Stimulated activated CD8-positive, alpha-beta memory T cell treated with anti-CD3 and anti-CD28 coated beads, Interleukin-15, amount 100 ng/mL, for 24 hours (primary cell): ENCODE data around the gene PLXDC1.

Experiments
- DNase-seq: peaks from one replicate; pipeline ENCODE4 v3.0.0-alpha.2; 2020; ENCODE audit warnings: low read depth

Gene PLXDC1

DNA sequence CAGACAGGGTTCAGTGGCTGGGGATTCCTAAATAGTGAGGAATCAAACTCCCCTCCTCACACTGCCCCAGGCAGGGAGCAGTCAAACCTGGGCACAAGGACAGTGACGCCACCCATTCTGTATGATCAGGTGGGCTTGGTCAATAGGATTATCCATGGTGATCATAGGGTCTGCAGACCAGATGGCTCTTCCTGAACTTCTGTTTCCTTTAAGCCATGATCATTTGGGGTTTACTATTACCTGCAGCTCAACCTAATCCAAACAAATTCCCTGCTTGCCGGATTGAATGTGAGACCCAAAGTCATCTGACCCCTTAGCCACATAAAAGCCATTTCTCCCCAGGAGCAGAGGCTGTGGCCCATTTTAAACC is 54.3 kb downstream of the PLXDC1 start:
- no peak for DNase-seq

DNA sequence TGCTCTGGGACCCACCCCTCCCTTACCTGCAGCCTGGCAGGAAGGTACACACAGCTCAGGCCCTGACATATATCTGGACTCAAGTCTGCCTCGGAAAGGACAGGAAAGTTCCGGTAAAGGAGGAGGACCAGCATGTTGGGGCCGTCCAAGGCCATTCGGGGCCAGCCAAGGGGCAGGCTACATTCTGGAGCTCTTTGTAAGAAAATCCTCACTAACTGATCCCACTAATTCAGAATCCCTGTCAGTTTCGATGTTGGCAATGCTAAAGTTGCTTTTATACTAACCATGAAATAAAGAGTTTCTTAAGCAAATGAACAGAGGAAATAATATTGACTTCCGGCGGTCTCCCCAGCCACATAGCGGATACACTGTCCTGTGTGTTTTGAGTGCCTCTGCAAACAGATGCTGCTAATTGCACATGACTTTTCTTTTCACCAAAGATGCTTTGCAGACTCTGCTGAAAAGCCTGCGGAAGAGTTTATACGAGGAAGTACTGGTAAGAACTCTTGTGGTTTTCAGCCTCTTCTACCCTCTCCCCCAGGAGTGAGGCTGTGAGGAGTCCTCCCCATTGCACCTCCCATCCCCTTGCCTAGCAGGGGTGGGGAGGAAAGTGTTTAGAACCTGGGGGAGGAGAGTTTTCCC is 54.8 kb downstream of the PLXDC1 start:
- DNase-seq = no peak

DNA sequence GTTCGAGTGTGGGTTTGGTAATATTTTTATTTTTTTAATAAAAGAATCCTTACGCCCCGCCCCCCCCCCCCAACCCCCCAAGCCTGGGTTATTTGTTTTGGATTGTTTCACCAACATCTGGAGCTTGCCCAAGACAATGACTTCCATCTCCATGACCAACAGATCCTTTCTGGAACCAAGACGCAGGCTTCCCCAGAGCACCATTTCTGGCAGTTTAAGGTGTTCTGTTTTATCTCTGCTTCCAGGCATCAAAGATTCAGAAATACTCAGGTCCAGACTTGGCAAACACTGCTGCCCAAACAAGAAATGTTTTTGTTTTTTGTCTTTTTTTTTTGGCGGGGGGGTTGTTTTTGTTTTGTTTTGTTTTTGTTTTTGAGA is 56.1 kb downstream of the PLXDC1 start:
- DNase-seq = no peak

DNA sequence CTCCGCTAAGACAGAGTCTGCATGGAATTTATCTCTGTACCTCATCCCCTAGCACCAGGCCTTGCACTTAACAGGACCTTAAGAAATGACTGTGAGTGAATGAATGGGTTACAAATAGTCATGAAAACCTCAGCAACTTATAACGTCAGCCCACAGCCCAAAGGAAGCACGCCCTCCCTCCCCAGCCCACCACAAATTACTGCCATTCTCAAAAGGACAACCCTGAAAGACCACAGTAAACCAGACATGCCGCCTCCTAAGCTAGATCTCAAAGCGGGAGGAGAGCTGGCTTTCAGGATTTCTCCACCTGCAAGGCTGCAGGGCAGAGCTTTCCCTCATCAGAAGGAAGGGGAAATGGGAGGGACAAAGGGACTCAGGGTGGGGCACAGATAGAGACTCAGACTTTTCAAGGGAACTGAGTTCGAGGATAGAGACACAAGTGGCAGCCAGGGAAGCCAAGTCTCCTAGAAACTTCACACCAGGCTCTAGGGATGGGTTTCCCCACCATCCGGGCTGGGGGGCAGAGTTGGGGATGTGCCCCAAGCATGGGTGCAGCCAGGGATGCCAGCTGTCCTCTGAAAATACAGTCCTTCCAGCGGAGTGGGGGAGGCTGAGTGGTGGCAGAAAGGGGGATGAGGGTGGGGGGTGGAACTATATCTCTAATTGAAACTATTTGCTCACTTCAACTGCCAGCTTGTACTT is 56.7 kb downstream of the PLXDC1 start:
- no peak for DNase-seq

DNA sequence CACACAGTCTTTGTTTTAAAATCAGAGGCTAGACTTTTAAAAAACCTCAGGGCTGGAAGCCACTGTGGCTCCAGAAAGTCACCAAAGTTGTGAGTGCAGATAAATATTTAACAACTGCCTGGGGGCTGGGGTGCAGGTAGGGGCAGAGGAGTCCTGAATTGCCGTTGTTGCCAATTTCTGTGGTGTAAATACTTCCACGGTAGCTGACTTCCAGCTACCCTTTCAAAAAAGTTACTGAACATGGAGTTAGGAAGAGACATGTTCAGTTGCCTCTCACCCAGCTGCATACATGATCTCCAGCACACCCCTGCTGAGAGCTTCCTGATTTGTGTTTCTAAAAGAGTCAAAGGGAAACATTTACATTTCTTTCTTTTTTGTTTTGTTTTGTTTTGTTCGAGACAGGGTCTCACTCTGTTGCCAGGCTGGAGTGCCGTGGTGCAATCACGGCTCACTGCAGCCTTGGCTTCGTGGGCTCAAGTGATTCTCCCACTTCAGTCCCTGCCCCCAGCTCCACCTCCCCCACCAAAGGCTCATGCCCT is 58.7 kb downstream of the PLXDC1 start:
- DNase-seq = no peak

DNA sequence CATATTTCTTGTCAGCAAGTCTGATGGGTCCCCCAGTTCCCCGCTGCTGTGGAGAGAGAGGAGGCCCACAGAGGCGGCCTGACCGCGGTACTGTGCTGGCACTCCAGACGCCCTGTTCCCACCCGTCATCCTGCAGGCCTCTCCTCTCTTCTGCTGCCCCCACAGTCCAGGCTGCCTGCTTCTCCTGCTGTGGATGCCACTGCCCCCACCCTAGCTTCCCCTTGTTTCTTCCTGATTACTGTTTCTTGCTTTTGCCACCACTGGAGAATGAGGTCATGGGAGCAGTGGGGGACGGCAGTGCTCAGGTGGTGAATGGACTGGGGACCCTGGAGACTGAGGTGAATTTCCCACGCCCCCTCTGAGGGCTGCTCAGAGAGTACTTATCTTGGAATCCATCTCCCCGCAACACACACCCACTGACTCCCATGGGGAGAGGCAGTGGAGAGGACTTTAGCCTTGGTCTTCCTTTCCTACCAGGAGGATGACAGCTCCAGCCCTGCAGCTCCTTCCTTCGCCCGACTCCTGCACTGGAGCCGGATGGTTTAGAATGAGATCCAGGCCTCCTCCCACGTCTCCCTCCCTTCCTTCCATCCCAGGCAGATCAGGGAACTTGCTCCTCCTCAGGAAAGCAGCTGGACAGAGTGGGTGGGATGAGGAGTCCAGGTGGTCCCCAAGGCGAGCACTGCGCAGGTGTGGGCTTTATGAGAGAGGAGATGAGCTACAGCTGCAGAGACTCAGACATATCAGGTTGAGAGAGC is 60.4 kb downstream of the PLXDC1 start:
- no peak for DNase-seq

DNA sequence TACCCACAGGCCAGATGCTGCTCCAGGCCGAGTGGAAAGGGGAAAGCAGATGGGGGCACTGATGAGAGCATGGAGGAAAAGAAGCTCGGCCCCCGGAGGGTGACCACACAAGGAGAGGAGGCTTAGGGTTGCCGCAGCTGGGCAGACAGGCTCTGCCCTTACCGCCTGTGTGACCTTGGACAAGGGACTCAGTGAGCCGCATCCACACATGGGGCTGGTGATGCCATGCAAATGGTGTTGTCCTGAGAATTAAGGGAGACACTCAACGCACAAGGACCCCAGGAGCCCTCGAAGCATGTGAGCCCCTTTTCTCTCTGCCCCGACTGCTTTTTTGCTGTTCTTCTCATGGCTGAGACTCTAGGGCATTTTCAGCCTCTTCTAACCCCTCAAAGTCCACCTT is 61.0 kb downstream of the PLXDC1 start:
- no peak for DNase-seq

DNA sequence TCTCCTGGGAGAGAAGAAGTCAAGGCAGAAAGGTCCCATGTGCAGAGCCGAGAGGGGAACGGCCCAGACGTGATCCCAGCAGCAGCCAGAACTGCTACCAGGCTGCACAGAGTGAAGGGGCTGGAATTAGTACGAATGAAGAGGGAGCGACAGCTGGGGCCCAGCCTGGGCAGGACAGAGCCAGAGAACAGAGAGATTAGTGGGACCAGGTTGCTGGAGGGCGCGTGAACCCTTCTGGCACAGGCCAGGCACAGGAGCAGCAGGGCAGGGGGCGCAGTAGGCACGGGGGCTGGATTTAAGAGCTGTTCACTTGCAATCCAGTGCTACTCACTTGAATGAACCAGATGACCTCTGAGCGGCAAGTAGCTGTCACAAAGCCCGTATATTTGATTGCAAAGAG is 66.9 kb downstream of the PLXDC1 start:
- no peak for DNase-seq

DNA sequence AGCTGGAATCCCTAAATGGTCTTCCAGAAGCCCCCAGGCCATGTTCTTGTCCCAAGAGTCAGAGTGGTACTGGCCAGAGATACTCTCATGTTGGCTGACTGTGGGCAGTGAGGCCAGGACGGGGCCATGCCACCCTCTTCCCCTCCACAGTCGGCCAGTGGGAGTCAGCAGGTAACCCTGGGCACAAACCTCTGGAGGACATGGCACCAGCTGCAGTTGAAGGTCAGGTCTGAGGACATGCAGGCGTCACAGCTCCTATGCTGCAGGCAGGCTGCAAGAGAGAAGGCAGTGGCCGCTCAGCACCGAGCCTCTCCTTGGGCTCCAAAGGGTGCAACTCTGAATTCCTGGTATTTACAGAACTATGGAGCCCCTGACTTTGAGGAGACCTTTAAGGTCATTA is 68.2 kb downstream of the PLXDC1 start:
- DNase-seq = no peak

DNA sequence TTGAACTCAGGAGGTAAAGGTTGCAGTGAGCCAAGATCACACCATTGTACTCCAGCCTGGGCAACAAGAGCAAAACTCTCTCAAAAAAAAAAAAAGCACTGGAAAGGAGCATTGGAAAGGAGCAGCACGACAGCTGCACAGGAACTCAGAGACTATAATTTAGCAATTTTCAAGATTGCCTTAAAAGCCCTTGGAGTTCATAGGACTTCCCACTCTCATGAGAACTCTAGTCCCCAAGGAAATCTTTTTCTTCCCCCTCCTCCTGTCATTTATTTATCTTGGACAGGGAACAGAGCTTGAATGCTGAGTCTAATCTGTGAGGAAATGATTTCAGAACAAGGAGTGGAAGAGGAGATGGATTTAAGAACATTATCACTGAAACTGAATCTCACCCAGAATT is 69.0 kb downstream of the PLXDC1 start:
- DNase-seq = no peak

DNA sequence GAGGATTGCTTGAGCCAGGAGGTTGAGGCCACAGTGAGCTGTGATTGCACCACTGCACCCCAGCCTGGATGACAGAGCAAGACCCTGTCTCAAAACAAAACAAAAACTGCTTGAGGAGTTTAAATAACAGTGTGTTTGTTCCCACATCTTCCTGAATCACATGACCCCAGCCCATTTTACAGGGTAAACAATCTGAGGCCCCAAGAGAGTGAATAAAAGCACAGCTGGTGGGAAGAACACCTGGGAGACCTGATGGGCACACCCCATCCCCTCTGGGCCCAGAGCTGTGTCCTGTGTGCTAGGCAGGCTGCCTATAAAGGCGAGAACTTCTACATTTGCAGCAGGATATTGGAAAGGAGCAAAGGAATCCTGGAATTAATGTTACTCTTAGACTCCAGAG is 69.6 kb downstream of the PLXDC1 start:
- DNase-seq = no peak

DNA sequence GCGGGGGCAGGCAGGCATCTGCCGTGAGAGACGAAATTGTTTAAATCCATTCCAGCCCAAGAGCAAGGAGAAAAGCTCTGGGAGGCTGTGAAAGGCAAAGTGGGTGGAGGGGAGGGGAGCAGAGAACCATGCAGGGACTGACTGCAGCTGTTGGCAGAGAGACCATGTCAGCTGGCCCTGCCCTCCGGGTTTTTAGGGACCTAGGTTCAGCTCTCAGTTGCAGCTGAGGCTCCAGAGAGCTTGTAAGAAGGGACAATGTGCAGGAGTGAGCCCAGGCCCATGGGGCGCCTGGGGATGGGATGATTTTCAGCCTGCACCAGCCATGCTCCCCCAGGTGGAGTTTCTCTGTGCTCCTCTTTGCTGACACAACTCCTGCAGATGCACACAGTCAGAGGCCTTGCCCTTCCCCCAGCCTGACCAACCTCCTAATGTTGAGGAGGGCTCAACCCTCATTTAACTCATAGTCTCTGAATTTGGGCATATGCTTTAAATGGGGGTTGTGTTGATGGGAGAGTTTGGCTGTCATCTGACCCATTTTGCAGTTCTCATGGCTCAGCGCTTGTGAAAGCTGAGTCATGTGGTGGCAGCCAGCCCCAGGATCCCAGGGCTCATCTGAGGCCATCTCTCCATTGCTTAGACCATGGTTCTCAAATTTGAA is 70.9 kb downstream of the PLXDC1 start:
- no peak for DNase-seq

DNA sequence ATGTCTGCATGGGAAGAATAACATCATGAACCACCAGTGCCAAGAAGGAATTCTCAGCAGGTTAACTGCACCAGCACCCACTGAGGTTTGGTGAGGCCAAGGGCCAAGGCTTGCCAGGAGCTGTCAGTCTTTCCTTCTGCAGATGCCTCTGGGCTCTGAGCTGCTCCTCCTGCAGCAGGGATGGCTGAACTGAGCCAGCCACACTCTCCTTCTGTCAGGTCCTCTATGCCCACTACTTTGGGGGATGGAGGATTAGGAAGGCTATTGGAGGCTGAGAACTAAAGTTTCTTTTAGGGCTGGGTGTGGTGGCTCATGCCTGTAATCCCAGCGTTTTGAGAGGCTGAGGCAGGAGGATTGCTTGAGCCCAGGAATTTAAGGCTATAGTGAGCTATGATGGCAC is 71.6 kb downstream of the PLXDC1 start:
- no peak for DNase-seq

DNA sequence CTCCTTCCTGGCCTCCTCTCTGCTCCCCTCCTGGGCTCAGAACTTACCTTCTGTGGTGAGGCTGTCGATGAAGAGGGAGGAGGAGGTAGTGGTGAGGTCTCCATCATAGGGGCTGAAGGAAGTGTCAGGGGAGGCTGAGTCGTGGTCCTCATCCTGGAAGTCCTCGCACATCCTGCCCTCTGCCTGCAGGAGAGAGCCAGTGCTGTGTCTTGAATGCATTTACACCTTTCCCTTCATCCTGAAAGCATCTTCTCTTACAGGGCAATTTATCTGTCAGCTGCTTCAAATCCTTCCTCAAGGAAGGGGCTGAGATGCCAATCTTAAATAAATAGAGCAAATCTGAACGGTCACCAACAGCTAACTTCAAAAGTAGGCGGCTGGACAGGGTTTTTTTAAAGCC is 73.6 kb downstream of the PLXDC1 start:
- DNase-seq = no peak

DNA sequence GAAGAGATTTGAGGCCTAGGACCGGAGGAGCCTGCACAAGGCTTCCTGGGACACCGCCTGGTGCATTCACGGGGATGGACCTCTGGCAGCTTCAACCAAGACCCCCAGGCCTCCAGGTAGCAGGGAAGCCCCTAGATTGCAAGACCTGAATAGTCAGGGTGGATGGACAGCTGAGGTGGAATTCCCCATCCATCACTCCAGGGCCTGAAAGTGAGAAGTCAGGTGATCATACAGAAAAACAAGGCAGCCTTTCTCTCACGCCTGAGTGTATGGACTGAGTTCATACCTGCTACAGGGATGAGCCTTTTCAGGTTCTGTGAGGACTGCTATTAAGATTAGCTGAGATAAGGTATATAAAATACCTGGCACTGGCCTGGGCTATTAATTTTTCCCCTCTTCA is 74.2 kb downstream of the PLXDC1 start:
- DNase-seq = no peak

DNA sequence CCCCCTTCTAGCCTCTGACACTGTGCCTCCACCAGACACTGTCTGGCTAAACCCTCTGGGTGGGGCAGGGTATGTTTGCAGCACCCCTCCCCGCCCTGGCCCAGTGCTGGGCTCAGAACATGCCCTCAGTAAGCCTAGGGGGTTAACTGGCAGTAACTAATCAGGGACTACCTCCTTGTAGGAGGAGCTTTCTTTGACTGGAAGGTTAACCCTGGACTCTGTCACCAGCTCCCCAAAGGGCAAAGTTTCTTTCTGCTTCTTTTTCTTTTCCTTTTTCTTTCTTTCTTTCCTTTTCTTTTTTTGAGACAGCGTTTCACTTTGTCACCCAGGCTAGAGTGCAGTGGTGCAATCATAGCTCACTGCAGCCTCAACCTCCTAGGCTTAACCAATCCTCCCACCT is 76.8 kb downstream of the PLXDC1 start:
- DNase-seq = no peak

DNA sequence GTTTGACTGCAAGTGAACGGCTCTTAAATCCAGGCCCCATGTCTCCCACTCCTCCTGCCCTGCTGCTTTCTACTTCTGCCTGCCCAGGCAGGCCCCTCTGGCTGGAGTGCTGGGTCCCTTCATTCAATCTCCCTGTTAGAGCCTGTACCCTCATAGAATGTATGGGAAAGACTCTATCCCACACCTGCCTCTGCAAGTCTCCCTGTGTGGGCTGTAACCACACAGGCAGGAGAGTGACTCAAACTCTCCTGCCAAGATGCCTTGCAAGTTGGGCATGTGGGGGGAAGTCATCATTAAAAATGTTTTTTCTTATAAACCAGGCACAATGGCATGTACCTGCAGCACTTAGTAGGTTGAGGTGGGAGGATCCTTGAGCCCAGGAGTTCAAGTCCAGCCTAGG is 77.5 kb downstream of the PLXDC1 start:
- DNase-seq = no peak

DNA sequence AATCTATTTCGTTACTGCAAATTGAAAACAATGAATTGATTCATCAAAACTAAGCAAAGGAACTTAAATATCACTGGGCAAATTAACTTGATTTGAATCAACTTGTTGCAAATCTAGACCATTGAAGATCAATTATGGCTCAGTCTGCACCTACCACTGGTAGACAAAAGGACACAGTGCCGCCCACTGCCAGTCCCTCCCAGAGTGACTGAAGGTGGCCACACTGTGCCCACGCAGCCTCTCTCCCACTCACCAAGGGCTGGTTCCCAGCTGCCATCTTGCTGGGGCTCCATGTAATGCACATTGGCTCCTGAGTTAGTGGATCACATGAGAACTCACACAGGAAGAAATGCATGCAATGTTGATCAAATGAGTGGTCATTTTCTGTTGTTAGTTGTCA is 78.1 kb downstream of the PLXDC1 start:
- DNase-seq = no peak

DNA sequence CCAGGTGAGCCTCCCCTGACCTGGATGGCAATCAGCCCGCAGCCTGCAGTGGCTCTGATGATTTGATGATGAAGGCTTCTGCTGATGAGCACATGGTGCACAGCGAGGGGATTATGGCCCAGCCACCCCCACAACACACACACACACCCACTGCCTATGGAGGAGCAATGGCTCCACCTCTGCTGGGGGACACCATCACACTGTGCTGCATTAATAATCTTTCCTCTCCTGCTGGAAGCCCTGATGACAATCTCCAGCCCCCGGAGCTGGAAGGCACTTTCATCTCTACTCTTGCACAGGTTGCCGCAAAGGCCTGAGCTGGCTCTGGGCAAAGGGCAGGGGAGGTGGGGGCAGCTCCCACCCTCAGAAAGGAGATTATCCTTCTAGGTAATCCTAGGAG is 79.9 kb downstream of the PLXDC1 start:
- no peak for DNase-seq

DNA sequence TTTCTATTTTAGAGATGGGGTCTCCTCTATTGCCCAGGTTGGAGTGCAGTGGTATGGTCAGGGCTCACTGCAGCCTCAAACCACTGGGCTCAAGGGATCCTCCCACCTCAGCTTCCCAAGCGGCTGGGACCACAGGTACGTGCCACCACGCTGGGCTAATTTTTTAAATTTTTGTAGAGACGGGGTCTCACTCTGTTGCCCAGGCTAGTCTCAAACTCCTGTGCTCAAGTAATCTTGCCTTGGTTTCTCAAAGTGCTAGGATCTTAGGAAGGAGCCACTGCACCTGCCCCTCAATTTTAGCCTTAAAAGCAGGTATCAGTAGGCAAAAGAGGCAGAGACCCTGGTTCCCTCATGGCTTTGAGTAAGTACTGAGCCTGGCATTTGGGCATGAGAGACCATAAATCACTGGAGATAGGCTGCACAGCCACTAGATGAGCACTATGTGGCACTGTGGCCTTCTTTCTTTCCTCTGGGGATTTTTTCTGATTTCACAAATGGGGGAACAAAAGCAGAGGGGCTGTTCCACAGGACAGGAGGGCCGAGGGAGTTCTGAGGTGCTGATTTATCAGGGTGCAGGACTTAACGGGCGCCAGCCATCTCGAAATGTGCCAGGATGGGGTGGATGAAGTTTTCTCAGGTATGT is 82.2 kb downstream of the PLXDC1 start:
- no peak for DNase-seq

DNA sequence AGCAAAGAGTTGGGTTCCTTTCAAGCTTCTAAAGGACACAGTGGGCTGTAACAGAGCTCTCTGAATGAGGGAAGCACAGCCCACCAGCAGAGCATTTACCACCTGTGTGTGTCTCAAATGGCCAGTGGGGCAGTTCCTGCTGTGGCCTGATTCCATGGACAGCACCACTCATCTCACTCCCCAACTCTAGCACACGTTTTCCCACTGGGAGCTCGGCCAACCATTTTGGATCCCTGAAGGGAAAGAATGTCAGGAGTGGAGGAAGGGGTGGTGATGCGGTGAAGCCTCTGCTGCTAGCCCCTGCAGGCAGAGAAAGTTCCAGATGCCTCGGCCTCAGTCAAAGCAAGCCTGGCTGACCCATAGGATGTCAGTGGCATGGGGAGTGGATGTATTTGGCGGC is 86.6 kb downstream of the PLXDC1 start:
- DNase-seq = no peak

DNA sequence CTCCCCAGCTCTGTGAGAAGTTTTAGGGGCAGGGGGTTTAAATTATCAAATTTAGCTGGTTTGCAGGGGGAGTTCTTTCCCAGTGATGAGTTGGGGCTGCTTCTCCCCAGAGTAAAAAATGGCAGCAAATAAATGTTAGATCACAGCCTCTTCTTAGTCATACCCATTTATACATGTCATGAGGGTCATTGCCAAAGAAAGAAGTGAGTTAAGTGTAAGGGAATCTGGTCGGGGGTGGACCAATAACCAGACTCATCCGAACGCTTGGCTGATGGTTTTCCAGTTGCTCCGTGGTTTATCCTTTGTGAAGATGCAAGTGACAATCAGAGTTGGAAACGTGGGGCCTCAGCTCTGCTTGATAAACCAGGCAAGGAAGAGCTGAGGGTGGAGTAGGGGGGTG is 87.1 kb downstream of the PLXDC1 start:
- no peak for DNase-seq
